Pons (tissue), 1 donor: Measurements from ENCODE around the gene MAMLD1.

Experiments used
- DNase-seq: peaks from one replicate; pipeline ENCODE4 v3.0.0-alpha.2; 2016; ENCODE audit warnings: low spot score

Gene MAMLD1

DNA sequence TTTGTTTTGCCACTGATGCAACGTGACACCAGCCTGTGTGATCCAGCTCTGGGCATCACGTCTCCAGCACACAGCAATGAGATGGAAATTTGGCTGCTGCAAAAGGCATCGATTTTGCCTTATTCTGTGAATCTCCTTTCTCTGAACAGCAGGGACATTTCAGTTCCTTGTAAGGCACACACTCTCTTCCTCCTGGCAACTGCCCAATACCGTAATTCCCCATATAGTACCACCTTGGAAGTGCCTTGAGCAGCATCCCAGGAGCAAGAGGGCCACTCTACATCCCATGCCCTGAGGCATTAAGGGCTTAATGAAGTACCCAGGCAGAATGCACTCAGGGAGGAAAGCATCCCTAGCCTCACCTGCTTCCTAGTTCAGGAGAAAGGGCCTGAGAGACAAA lies 10.5 kb upstream of the MAMLD1 start:
- DNase-seq, result no peak

- no peak for DNase-seq
Measured at GRCh38 chrX:150355913-150356312, 7.2 kb upstream of the MAMLD1 start.

DNA sequence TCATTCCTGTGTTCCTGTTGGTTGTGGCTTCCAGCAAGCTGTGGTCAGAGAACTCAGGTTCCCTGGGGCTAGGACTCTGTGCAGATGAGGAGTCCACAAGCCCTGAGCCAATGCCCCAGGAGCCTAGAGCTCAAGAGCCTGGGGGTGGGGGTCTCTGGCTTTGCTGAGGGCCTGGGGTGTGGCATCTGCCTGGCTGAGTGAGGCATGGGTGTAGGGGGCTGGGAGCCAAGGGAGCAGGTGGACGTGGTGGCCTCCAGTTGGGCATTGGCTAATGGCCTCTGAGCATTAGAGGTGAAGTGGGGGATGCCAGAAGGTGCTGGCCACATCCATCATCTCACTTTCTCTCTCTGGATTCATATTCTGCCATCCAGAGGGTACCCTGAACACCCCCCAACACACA lies 5.3 kb upstream of the MAMLD1 start:
- no peak for DNase-seq

- no peak for DNase-seq
Measured at GRCh38 chrX:150358651-150359050, 4.5 kb upstream of the MAMLD1 start.

DNA sequence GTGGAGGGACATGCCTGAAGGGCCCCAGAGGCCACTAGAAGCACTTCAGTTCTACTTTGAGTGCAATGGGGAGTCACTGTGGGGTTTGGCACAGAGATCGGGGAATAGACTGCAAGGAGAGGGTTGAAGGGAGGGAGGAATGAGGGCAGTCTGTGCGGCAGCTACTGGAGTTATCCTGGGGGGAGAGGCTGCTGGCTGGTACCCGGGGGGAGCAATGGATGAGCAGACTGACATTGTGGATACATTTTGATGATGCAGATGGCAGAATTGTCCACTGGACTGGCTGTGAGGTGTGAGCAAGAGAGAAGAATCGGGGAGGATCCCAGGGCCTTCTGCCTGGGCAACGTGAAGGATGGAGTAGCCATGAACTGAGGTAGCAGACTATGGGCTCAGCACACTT lies 2.8 kb upstream of the MAMLD1 start:
- no peak for DNase-seq

DNA sequence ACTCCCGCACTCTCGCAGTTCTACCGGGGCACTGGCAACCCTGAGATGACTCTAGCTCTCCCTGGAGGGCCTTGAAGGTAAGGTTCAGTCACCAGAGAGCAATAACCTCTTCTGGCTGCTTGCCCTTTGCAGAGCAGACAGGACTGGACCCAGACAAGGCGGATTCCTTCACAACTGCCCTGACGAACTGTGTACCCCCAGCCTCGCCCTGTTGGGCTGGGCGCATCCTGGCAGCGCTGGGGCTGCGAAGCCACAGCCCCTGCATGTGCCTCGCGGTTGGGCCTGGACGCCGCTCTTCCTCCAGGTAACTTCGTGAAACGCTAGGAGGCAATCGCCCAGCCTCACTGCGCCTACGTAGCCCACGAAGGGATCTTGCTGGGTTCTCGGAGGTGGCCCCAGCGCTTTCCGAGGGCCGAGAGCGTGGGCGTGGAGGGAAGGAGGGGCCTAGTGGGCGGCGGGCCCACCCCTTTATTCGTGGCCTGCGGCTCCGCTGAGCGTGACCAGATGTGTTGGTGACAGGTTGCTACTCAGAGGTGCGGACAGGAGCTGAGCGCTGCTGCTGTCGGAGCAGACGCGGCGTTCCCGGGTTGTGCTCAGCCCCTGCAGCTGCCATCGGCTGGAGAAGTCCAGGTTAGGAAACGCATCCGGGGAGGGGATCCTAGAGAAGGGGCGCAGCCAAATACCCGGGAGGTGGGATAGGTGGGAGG lies 1.9 kb upstream of the MAMLD1 start:
- no peak for DNase-seq

GRCh38 chrX:150361777-150362351 lies 1.3 kb upstream of the MAMLD1 start:
- DNase-seq, result no peak

GRCh38 chrX:150363561-150364346 lies 637 bp downstream of the MAMLD1 start:
- no peak for DNase-seq

GRCh38 chrX:150364347-150365050 lies 1.4 kb downstream of the MAMLD1 start:
- DNase-seq, result no peak

- peak; percentile 71 for DNase-seq
Measured at GRCh38 chrX:150365051-150365989, 2.2 kb downstream of the MAMLD1 start.

DNA sequence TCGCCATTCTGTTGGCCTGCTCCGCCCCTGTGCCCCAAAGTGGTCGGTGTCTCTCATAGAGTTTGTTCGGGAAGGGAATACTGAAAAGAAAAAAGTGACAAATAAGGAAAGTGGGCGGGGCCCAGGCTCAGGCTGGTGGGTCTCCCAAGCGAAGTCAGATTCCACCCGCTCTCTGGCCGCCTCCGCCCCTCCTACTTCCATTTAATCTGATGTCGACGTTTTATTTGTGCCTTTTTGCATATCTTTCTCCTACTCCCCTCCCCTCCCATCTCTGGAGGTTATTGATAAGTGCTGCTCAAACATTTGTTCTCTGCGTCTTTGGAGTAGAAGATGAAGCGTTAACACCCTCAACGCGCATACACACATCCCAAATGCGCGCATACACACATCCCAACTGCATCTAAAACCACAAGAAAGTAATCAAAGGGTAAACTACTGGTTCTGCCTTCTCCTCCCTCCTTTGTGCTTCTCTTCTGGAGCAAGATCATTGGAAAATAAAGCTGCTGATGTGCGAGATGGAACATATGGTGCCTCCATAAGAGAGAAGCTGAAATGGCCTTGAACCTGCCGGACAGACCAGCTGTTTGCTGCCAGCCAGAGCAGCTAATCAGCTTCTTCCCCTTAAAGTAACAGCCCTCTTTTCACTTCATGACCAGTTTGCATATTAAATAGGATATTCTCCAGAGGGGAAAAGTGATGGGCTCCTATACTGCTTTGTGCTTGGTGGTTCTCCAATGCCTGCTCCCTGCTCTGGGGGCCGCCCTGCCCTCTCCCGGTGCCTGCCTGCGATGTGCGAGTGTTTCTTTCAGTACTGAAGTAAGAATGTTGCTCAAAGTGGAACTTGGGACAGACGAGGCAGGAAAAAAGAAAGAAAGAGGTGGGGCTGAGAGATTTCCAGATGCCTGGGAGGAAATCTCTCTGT lies 3.1 kb downstream of the MAMLD1 start:
- DNase-seq, result peak; percentile 40

DNA sequence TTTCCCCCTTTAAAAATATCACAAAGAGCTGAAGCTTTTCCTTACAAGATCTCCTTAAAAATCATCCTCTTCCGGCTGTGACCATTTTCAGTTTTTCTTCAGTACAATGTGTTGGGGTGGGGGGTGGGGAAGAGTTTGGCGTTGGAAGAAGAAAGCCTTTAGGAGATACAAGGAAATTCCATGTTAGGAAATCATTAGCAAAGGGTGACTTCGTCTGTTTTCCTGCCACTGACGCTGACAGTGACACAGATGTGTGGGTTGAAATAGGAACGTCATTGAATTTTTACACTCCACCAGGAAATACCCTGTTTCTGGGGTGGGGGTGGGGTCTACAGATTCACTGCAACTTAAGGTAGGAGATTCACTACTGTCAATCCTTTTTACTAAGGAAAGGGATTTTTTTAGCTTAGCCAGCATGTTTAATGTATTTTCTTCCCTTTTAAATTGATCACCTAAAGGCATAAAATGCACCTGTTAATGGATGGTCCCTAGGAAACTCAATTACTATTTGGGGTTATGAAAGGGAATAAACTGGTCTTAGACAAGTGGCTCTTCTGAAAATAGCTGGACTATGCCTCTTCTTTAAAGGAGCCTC lies 3.9 kb downstream of the MAMLD1 start:
- DNase-seq, result no peak

- DNase-seq, result no peak
Measured at GRCh38 chrX:150370589-150371312, 7.6 kb downstream of the MAMLD1 start.

- DNase-seq, result no peak
Measured at GRCh38 chrX:150371877-150372276, 8.8 kb downstream of the MAMLD1 start.

DNA sequence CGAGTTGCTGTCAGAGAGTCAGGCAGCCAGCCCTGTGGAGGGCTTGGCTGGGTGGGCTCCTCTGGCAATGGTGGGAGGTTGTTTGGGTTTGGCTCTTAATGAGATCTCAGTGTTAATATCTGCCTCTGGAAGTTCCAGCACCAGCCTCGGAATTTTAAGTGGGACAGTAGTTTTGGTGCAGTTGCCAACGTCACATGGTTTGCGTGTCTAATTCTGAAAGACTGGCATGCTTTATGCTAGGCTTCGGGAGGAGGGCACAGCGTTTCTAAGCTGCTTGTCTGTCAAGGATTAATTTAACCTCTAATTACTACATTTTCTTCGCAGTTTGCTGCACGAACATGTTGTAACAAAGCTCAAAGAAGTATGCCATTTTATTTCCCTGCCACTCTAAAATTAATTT lies 9.2 kb downstream of the MAMLD1 start:
- peak; percentile 76 for DNase-seq

DNA sequence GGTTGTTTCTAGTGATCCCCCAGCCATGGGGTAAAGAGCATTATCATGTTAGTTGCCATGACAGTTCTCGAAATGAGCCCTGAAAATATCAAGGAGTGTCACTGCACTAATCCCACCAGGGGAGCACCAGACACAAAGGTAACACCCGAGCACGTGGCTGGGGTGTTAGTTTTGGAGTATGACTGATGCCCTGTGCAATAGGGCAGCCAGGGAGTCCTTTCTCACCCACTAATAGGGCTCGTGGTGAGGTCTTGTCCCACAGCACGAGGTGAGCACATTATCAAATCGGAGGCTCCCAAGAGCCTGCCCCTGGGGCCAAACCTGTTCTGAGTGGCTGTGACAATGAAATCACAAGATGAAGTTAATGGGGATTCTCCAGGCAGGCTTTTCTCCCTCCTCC lies 9.6 kb downstream of the MAMLD1 start:
- no peak for DNase-seq

DNA sequence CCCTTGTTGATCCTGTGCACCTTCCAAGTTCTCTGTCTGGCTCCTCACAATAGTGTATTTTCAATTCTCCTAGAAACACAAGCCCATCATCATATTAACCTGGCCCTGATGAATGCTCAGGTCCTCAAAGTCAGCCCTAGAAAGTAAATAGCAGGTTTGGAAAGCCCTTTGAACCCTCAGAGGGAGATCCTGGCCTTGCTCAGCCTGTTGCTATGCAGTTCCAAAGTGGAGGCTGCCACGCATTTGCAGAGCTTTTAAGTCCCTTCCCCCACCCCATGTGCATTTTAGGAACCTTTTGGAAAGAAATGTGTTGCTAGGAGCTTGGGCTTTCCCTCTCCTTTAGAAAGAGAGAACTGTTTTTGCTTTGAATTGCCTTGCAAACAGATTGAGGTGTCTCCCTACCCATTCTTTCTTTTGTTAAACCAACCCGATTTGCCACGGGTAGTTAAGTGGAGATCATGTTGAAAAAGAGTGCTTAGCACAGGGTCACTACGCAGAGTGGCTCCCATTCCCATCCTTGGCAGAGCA lies 12.2 kb downstream of the MAMLD1 start:
- no peak for DNase-seq

- no peak for DNase-seq
Measured at GRCh38 chrX:150377005-150377404, 13.9 kb downstream of the MAMLD1 start.

DNA sequence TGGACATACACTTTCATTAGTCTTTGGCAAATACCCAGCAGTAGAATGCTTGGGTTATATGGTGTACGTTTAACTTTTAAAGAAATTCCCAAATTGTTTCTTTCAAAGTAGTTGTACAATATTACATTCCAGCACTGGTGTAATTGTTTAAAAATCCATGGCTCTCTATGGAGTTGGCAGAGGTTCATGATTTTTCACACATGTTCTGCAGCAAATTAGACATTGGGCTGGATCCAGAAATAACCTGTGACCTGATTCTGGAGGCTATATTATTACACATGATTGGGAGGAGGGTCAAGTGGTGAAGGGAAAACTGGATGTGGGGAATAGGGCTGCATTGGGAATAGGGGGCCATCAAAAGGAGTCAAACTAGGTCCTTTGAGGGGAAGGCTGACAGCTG lies 41.9 kb downstream of the MAMLD1 start:
- DNase-seq, result no peak
